B cell (primary cell): ENCODE results near the gene DGKZ. TPM values are rescaled to one million over a fixed set of nuclear protein-coding genes. Genes with fewer than 3 reads are reported as not detected.

Source experiments
- ATAC-seq: fragments of 200-7000 bp; cut with Tn5 transposase; one replicate; pipeline ENCODE4 v1.10.0; 2021; ENCODE audit warnings: low read depth, mild to moderate bottlenecking, moderate number of reproducible peaks, moderate library complexity
- CTCF ChIA-PET: fragments of 350-600 bp; sonication (Branson Sonifier 250); formaldehyde crosslinking; loops from one replicate; lab custom pipeline; 2021; ENCODE audit warnings: antibody characterized with exemption, inconsistent platforms; lab: Charles Lee
- POLR2A ChIA-PET: fragments of 350-600 bp; sonication (Branson Sonifier 250); formaldehyde crosslinking; loops from one replicate; lab custom pipeline; 2021; ENCODE audit warnings: antibody characterized with exemption; lab: Charles Lee
- DNase-seq: peaks from one replicate; pipeline ENCODE4 v3.0.0; 2013
- H2AFZ ChIP-seq: 2 replicates; pipeline ENCODE4 v1.6.1; 2012; ENCODE audit warnings: mild to moderate bottlenecking, low read depth, low read length; ENCODE audit not compliant: insufficient read depth, poor library complexity, severe bottlenecking
- H3K27ac ChIP-seq, 2 donors: 1 replicate in 1 of 2; 2 replicates in 1 of 2; pipeline ENCODE4 v1.5.1; 2012 to 2013; ENCODE audit warnings: low read length in 2 of 2, mild to moderate bottlenecking in 2 of 2, moderate library complexity in 1 of 2
- H3K27me3 ChIP-seq, 4 experiments: fragments of 200-600 bp in 1 of 4; sonication (generic) in 1 of 4; replicated peaks in 1 of 4; 1 replicate in 2 of 4; 2 replicates in 2 of 4; pipeline versions ENCODE4 v1.6.1 to v1.7.0; 2013 to 2016; ENCODE audit warnings: low read length in 3 of 4, mild to moderate bottlenecking in 2 of 4, mixed read lengths in 1 of 4, moderate library complexity in 1 of 4; ENCODE audit not compliant: insufficient read depth in 4 of 4, control insufficient read depth in 3 of 4; ENCODE audit errors: control extremely low read depth in 1 of 4
- H3K36me3 ChIP-seq, 2 experiments: replicated peaks in 1 of 2; 1 replicate in 1 of 2; 2 replicates in 1 of 2; pipeline versions ENCODE4 v1.6.1 to v1.7.1; 2013; ENCODE audit warnings: low read length in 1 of 2; ENCODE audit not compliant: insufficient read depth in 2 of 2, control insufficient read depth in 1 of 2; ENCODE audit errors: control extremely low read depth in 1 of 2, extremely low read depth in 1 of 2
- H3K4me1 ChIP-seq, 2 donors: fragments of 200-600 bp in 1 of 2; sonication (generic) in 1 of 2; 1 replicate in 1 of 2; 2 replicates in 1 of 2; pipeline versions ENCODE4 v1.5.1 to v1.6.1; 2013 to 2017; ENCODE audit warnings: low read length in 2 of 2; ENCODE audit not compliant: control insufficient read depth in 2 of 2, insufficient read depth in 2 of 2
- H3K4me2 ChIP-seq: replicated peaks from 2 replicates; pipeline ENCODE3; 2012; ENCODE audit warnings: mild to moderate bottlenecking, low read depth, low read length; ENCODE audit not compliant: poor library complexity, severe bottlenecking
- H3K4me3 ChIP-seq, 5 experiments: fragments of 200-600 bp in 1 of 5; sonication (generic) in 1 of 5; 1 replicate in 3 of 5; 2 replicates in 2 of 5; pipeline versions ENCODE4 v1.5.1 to v1.7.0; 2011 to 2016; ENCODE audit warnings: low read length in 4 of 5, mild to moderate bottlenecking in 4 of 5, low read depth in 2 of 5, control low read depth in 1 of 5, moderate library complexity in 1 of 5; ENCODE audit not compliant: insufficient read depth in 1 of 5; ENCODE audit errors: control extremely low read depth in 1 of 5, extremely low read depth in 1 of 5
- H3K79me2 ChIP-seq: fragments of 200-600 bp; sonication (generic); one replicate; pipeline ENCODE4 v1.6.0; 2016; ENCODE audit warnings: low read length; ENCODE audit not compliant: control insufficient read depth, insufficient read depth
- H3K9ac ChIP-seq: fragments of 200-600 bp; sonication (generic); 2 replicates; pipeline ENCODE4 v1.6.1; 2017; ENCODE audit warnings: mild to moderate bottlenecking, low read length, moderate library complexity
- H3K9me3 ChIP-seq, 3 donors: one replicate each; pipeline versions ENCODE4 v1.6.1 to v1.7.1; 2013; ENCODE audit warnings: low read length in 2 of 3; ENCODE audit not compliant: control insufficient read depth in 2 of 3, insufficient read depth in 1 of 3; ENCODE audit errors: control extremely low read depth in 1 of 3
- H4K20me1 ChIP-seq: 2 replicates; pipeline ENCODE4 v1.6.0; 2012; ENCODE audit warnings: mild to moderate bottlenecking, low read length; ENCODE audit not compliant: insufficient read depth, control insufficient read depth, poor library complexity, severe bottlenecking
- H3K27ac Mint-ChIP-seq: one replicate; pipeline ENCODE4 v1.8.0; 2021; ENCODE audit warnings: mixed read lengths
- H3K27me3 Mint-ChIP-seq: one replicate; pipeline ENCODE4 v1.8.0; 2021; ENCODE audit warnings: mixed read lengths
- H3K4me1 Mint-ChIP-seq: one replicate; pipeline ENCODE4 v1.8.0; 2021; ENCODE audit warnings: mixed read lengths
- H3K4me3 Mint-ChIP-seq: one replicate; pipeline ENCODE4 v1.8.0; 2021; ENCODE audit warnings: mixed read lengths
- H3K9me3 Mint-ChIP-seq: one replicate; pipeline ENCODE4 v1.8.0; 2022; ENCODE audit warnings: mixed read lengths; ENCODE audit not compliant: insufficient read depth
- EZH2 ChIP-seq: IDR thresholded peaks from 2 replicates; pipeline ENCODE4 v1.6.1; 2012; ENCODE audit warnings: borderline replicate concordance, low read depth, mild to moderate bottlenecking, moderate library complexity, low read length; ENCODE audit not compliant: insufficient read depth, poor library complexity, severe bottlenecking
- WGBS: methylation state at CpG from one replicate; pipeline ENCODE4 v1.1.5; 2013; ENCODE audit warnings: missing lambda C conversion rate; ENCODE audit not compliant: insufficient coverage; 5-methylcytosine and 5-hydroxymethylcytosine counted together
- intact Hi-C: fragments of 100-400 bp; cut with micrococcal nuclease; formaldehyde crosslinking; loops from one replicate; pipeline ENCODE4 v1.10.0; 2022
- polyA plus RNA-seq: library from polyadenylated mRNA; depleted of rRNA; stranded (reverse); fragments of >200 nt; gene quantifications from 2 replicates; pipeline ENCODE4 v1.2.3, GENCODE V29; 2012
- total RNA-seq, 2 donors: library from RNA; stranded (reverse); fragments of 120-200 nt in 1 of 2; gene quantifications; 1 replicate in 1 of 2; 2 replicates in 1 of 2; pipeline versions ENCODE4 v1.2.3 to v1.2.4, GENCODE V29; 2013 to 2022
- TF ChIP-seq, protein P1 (sequence below): fragments of 200-600 bp; IDR thresholded peaks from one replicate; pipeline ENCODE4 v1.8.0; 2022; ENCODE audit warnings: antibody characterized with exemption, mild to moderate bottlenecking

DGKZ gene
- total and polyA plus RNA-seq, 2 donors (not counting 1 experiment from before 2014, with no cell fraction given) = 56.6 to 79.5 TPM

GRCh38 chr11:46326813-46327416 is 20.3 kb upstream of the DGKZ start:
- Mint-ChIP-seq H3K27me3 (peaks cover 55% of the 10 kb centered on the region), H3K4me1 (peaks cover 5% of the 10 kb centered on the region), H3K9me3 (no peaks in the 10 kb centered on the region), H3K27ac (no peak overlapping the region), H3K4me3 (no peak overlapping the region)
- H4K20me1 ChIP-seq = no peaks in the 10 kb centered on the region
- H3K36me3 ChIP-seq = no peaks in the 10 kb centered on the region
- TF ChIP-seq, protein P1, sequence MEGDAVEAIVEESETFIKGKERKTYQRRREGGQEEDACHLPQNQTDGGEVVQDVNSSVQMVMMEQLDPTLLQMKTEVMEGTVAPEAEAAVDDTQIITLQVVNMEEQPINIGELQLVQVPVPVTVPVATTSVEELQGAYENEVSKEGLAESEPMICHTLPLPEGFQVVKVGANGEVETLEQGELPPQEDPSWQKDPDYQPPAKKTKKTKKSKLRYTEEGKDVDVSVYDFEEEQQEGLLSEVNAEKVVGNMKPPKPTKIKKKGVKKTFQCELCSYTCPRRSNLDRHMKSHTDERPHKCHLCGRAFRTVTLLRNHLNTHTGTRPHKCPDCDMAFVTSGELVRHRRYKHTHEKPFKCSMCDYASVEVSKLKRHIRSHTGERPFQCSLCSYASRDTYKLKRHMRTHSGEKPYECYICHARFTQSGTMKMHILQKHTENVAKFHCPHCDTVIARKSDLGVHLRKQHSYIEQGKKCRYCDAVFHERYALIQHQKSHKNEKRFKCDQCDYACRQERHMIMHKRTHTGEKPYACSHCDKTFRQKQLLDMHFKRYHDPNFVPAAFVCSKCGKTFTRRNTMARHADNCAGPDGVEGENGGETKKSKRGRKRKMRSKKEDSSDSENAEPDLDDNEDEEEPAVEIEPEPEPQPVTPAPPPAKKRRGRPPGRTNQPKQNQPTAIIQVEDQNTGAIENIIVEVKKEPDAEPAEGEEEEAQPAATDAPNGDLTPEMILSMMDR = no peak
- TF ChIP-seq EZH2 = no peak
- ATAC-seq (no peak), DNase-seq (no peak)
- no peak overlapping the region for H3K9ac ChIP-seq
- intact Hi-C loops = no loop called here
- WGBS = 90% methylated on average over 8 of the region's 10 CpGs
- no peaks in the 10 kb centered on the region for H3K79me2 ChIP-seq
- H3K27me3 ChIP-seq = peaks cover 0 to 29% (median 18%) of the 10 kb centered on the region in 4 experiments
- no peak overlapping the region for H3K4me2 ChIP-seq
- H3K9me3 ChIP-seq = no peaks in the 10 kb centered on the region
- no peak overlapping the region for H3K4me3 ChIP-seq
- H2AFZ ChIP-seq = no peak overlapping the region
- CTCF ChIA-PET = interaction anchor here (0.8 to 1.5 kb wide), 2 partner anchors 12 to 14 kb away, joined by 3 to 4 read pairs; no protein-coding TSS in a partner anchor
- POLR2A ChIA-PET = no interaction called here
- H3K27ac ChIP-seq = no peak overlapping the region
- H3K4me1 ChIP-seq = no peaks in the 10 kb centered on the region

DNA sequence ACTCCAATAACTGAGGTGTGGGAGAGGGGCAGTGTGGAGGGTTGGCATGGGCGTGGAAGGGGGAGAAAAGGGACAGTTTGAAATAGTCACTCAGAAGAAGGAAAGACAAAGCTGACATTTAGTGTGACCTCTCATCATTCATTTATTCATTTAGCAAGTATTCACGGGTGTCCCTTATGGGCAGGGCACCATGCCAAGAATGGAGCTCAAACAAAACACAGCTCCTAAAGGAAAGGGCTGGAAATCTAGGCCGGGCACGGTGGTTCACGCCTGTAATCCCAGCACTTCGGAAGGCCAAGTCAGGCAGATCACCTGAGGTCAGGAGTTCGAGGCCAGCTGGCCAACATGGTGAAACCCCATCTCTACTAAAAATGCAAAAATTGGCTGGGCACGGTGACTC is 19.4 kb upstream of the DGKZ start:
- peaks cover 0 to 34% (median 24%) of the 10 kb centered on the region in 4 experiments for H3K27me3 ChIP-seq
- no peak overlapping the region for H3K9ac ChIP-seq
- no peak overlapping the region for H3K27ac ChIP-seq
- H3K4me1 ChIP-seq = peaks cover 4 to 6% of the 10 kb centered on the region in 2 donors
- no peak for DNase-seq
- no peaks in the 10 kb centered on the region for H3K9me3 ChIP-seq
- H3K79me2 ChIP-seq = no peaks in the 10 kb centered on the region
- H3K27ac Mint-ChIP-seq = no peak overlapping the region
- intact Hi-C loops = no loop called here
- ATAC-seq = no peak
- H3K27me3 Mint-ChIP-seq = peaks cover 51% of the 10 kb centered on the region
- H3K9me3 Mint-ChIP-seq = no peaks in the 10 kb centered on the region
- H3K36me3 ChIP-seq = no peaks in the 10 kb centered on the region
- no peak overlapping the region for H3K4me3 Mint-ChIP-seq
- H3K4me3 ChIP-seq = no peak overlapping the region
- WGBS = 96% methylated on average over 3 of the region's 8 CpGs
- CTCF ChIA-PET = interaction anchor here (0.8 to 1.1 kb wide), 2 partner anchors 12 to 14 kb away, joined by 4 read pairs; no protein-coding TSS in a partner anchor
- no peak overlapping the region for H2AFZ ChIP-seq
- no peak overlapping the region for H3K4me2 ChIP-seq
- no peaks in the 10 kb centered on the region for H4K20me1 ChIP-seq
- no peak for TF ChIP-seq EZH2
- TF ChIP-seq, protein P1 = no peak
- peaks cover 8% of the 10 kb centered on the region for H3K4me1 Mint-ChIP-seq
- POLR2A ChIA-PET = no interaction called here
